Testis (tissue), 3 donors: ENCODE measurements around the gene SLC22A8. TPM values are rescaled to one million over a fixed set of nuclear protein-coding genes. Genes with fewer than 3 reads are reported as not detected.
"Not testable (repeated sequence)": the region's sequence is repeated elsewhere in the genome, so short reads cannot be mapped to it uniquely, and the experiment has no call there.

Experiments used
- DNase-seq: peaks from one replicate; pipeline ENCODE4 v3.0.0-alpha.2; 2019
- H3K27ac ChIP-seq, 2 donors: fragments of 200-600 bp; sonication (generic); one replicate each; pipeline ENCODE4 v1.5.1; 2019
- H3K27me3 ChIP-seq: fragments of 200-600 bp; sonication (generic); one replicate; pipeline ENCODE4 v1.5.1; 2019
- H3K36me3 ChIP-seq: fragments of 200-600 bp; sonication (generic); one replicate; pipeline ENCODE4 v1.5.1; 2017; ENCODE audit warnings: low read depth; ENCODE audit errors: missing control alignments
- H3K4me1 ChIP-seq: fragments of 200-600 bp; sonication (generic); one replicate; pipeline ENCODE4 v1.5.1; 2019
- H3K4me3 ChIP-seq, 2 donors: fragments of 200-600 bp; sonication (generic); one replicate each; pipeline ENCODE4 v1.5.1; 2017 to 2019
- H3K9me3 ChIP-seq: fragments of 200-600 bp; sonication (generic); one replicate; pipeline ENCODE4 v1.5.1; 2017
- CTCF ChIP-seq, 3 experiments: fragments of 450-650 bp in 2 of 3; fragments of 200-600 bp in 1 of 3; sonication (generic) in 1 of 3; IDR thresholded peaks; one replicate each; pipeline ENCODE4 v1.5.1; 2016 to 2019; ENCODE audit warnings: antibody characterized with exemption in 3 of 3, mild to moderate bottlenecking in 2 of 3, moderate library complexity in 1 of 3
- POLR2A ChIP-seq: fragments of 450-650 bp; IDR thresholded peaks from one replicate; pipeline ENCODE4 v1.6.1; 2017; ENCODE audit warnings: antibody characterized with exemption, mild to moderate bottlenecking, moderate library complexity
- WGBS, 2 donors: methylation state at CpG; one replicate each; pipeline ENCODE4 v1.1.5; 2018; 5-methylcytosine and 5-hydroxymethylcytosine counted together
- intact Hi-C: fragments of 100-400 bp; cut with DNase I; formaldehyde crosslinking; loops from one replicate; pipeline ENCODE4 v1.15.1; 2023; ENCODE audit warnings: low total_unique reads
- polyA plus RNA-seq: library from polyadenylated mRNA; stranded (reverse); fragments of 350-450 nt; fragmentation: Illumina TruSeq; extraction: RNeasy Lipid Tissue Mini Kit (QIAGEN cat#74804); gene quantifications from one replicate; pipeline ENCODE4 v1.2.3, GENCODE V29; 2014; ENCODE audit warnings: low read depth, low replicate concordance; ENCODE audit not compliant: insufficient read depth
- total RNA-seq, 2 donors: library from RNA; depleted of rRNA; stranded (reverse); fragments of >200 nt; gene quantifications; one replicate each; pipeline ENCODE4 v1.2.3, GENCODE V29; 2016

The SLC22A8 gene
- total and polyA plus RNA-seq, 3 donors from 2014 or later = 0.06 TPM; not detected in 2

- 75% methylated on average over 4 of the region's 4 CpGs for WGBS, 2 donors
- Histone ChIP-seq H3K36me3 (no peaks in the 10 kb centered on the region), H3K4me1 (no peaks in the 10 kb centered on the region), H3K9me3 (no peaks in the 10 kb centered on the region), H3K27ac (no peak overlapping the region), H3K27me3 (no peaks in the 10 kb centered on the region), H3K4me3 (no peak overlapping the region)
- TF ChIP-seq POLR2A = no peak
- TF ChIP-seq CTCF (IDR thresholded peaks at IDR 0.05) = no peak
- DNase-seq = no peak
- intact Hi-C loops = no loop called here
Observed at GRCh38 chr11:62953811-62954210, 61.8 kb downstream of the SLC22A8 start.

GRCh38 chr11:62948765-62949320 is 66.8 kb downstream of the SLC22A8 start:
- H3K27me3 ChIP-seq = no peaks in the 10 kb centered on the region
- DNase-seq = no peak
- intact Hi-C loops = no loop called here
- no peaks in the 10 kb centered on the region for H3K4me1 ChIP-seq
- no peaks in the 10 kb centered on the region for H3K36me3 ChIP-seq
- H3K9me3 ChIP-seq = no peaks in the 10 kb centered on the region
- WGBS, 2 donors = 87 to 89% methylated on average over 7 of the region's 7 CpGs
- no peak overlapping the region for H3K4me3 ChIP-seq
- no peak overlapping the region for H3K27ac ChIP-seq
- no peak for TF ChIP-seq CTCF (IDR thresholded peaks at IDR 0.05)

GRCh38 chr11:62945538-62945937 is 70.1 kb downstream of the SLC22A8 start:
- H3K4me3 ChIP-seq, H3K27ac ChIP-seq, H3K36me3 ChIP-seq, H3K27me3 ChIP-seq, H3K4me1 ChIP-seq, DNase-seq, intact Hi-C loops, H3K9me3 ChIP-seq: not testable (repeated sequence)
- 94 to 95% methylated on average over 10 of the region's 10 CpGs for WGBS, 2 donors

Other genes starting within 250 kb of the SLC22A8 start
- 10 to 100 TPM; 22.4 to 32.0 TPM for gene TAF6L, start 244.4 kb downstream of the SLC22A8 start, total RNA-seq
- 13.6 TPM for gene TAF6L, start 244.4 kb downstream of the SLC22A8 start, polyA plus RNA-seq
- gene TMEM179B, start 228.4 kb downstream of the SLC22A8 start, total RNA-seq = 100 to 1,000 TPM; 119 to 124 TPM
- 87.0 TPM for gene TMEM179B, start 228.4 kb downstream of the SLC22A8 start, polyA plus RNA-seq
- gene TMEM223, start 223.8 kb downstream of the SLC22A8 start, total RNA-seq = 10 to 100 TPM; 24.1 to 25.5 TPM
- gene TMEM223, start 223.8 kb downstream of the SLC22A8 start, polyA plus RNA-seq = 11.5 TPM
- 10 to 100 TPM; 94.6 to 98.7 TPM for gene NXF1, start 210.4 kb downstream of the SLC22A8 start, total RNA-seq
- 88.3 TPM for gene NXF1, start 210.4 kb downstream of the SLC22A8 start, polyA plus RNA-seq
- 10 to 100 TPM; 42.2 to 49.1 TPM for gene STX5, start 183.8 kb downstream of the SLC22A8 start, total RNA-seq
- 55.0 TPM for gene STX5, start 183.8 kb downstream of the SLC22A8 start, polyA plus RNA-seq
- 10 to 100 TPM; 18.4 to 38.1 TPM for gene TEX54, start 183.0 kb downstream of the SLC22A8 start, total RNA-seq
- gene TEX54, start 183.0 kb downstream of the SLC22A8 start, polyA plus RNA-seq = 40.7 TPM
- gene WDR74, start 176.3 kb downstream of the SLC22A8 start, total RNA-seq = 10 to 100 TPM; 33.4 to 46.7 TPM
- 39.0 TPM for gene WDR74, start 176.3 kb downstream of the SLC22A8 start, polyA plus RNA-seq
- 100 to 1,000 TPM; 227 to 271 TPM for gene SLC3A2, start 134.9 kb downstream of the SLC22A8 start, total RNA-seq
- 166 TPM for gene SLC3A2, start 134.9 kb downstream of the SLC22A8 start, polyA plus RNA-seq
- under 1 TPM; 0.06 to 0.39 TPM for gene CHRM1, start 94.5 kb downstream of the SLC22A8 start, total RNA-seq
- 0.45 TPM for gene CHRM1, start 94.5 kb downstream of the SLC22A8 start, polyA plus RNA-seq
- gene SLC22A6, start 30.9 kb downstream of the SLC22A8 start, total RNA-seq = not detected
- gene SLC22A6, start 30.9 kb downstream of the SLC22A8 start, polyA plus RNA-seq = not detected
- not detected for gene SLC22A24, start 128.4 kb upstream of the SLC22A8 start, total RNA-seq
- not detected for gene SLC22A24, start 128.4 kb upstream of the SLC22A8 start, polyA plus RNA-seq
- not detected for gene SLC22A25, start 227.8 kb upstream of the SLC22A8 start, total RNA-seq
- gene SLC22A25, start 227.8 kb upstream of the SLC22A8 start, polyA plus RNA-seq = not detected